HG02678 (cell line): Measurements from ENCODE around the gene SPATS2.

Experiments
- ATAC-seq: cut with Tn5 transposase; IDR thresholded peaks from one replicate; pipeline ENCODE4 v1.9.1; 2021; ENCODE audit warnings: mild to moderate bottlenecking, moderate library complexity; ENCODE audit not compliant: unreplicated experiment

Gene SPATS2

GRCh38 chr12:49461221-49461620 is 94.0 kb downstream of the SPATS2 start:
- no peak for ATAC-seq

GRCh38 chr12:49462083-49462744 is 95.0 kb downstream of the SPATS2 start:
- no peak for ATAC-seq

DNA sequence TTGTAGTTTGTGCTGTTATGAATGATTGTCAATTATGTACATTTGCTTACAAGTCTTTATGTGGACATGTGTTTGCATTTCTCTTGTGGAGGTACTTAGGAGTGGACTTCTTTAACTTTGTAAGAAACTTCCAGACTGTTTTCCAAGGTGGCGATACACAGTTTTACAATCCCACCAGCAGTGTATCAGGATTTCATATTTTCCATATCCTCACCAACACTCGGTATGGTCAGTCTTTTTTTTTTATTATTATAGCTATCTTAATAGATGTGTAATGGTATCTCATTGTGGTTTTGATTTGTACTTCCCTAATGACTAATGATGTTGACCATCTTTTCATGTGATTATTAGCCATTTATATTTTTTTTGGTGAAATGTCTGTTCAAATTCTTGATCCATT is 97.9 kb downstream of the SPATS2 start:
- ATAC-seq, result no peak

- ATAC-seq, result no peak
These were observed 103.7 kb downstream of the SPATS2 start for GRCh38 chr12:49470986-49471385.

GRCh38 chr12:49471557-49471956 is 104.3 kb downstream of the SPATS2 start:
- ATAC-seq, result no peak

GRCh38 chr12:49476091-49476490 is 108.8 kb downstream of the SPATS2 start:
- ATAC-seq, result no peak

DNA sequence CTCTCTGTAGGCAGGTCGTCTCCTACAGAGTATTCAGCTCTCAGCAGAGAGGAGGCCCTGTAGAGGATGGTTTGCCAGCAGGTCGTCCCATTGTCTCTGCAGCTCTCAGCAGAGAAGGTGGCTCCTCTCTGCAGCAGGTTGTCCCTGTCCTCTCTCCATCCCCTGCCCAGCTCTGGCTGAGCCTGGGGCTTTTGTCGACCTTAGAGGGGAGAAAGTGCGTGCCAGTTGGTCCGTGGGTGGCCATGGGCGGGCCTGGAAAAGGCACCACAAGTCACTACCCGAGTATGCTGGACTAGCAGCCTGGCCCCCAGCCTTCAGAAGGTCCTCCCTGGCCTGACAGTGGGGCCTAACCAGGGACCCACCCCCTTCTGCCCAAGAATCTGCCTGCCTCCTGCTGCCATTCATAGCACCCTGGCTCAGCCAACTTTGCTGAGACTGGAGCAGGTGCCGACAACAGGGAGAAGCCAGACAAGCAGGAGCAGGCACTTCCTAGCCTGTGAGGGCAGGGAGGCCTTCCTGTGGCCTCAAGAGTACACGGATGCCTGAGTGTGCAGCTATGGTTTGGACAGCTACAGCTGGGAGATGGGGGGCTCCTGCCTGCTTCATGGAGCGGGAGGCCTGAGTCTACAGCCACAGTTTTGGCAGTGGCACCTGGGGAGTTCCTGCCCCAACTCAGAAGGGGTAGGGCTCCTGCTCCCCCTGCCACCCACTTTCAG is 111.8 kb downstream of the SPATS2 start:
- ATAC-seq, result no peak

- ATAC-seq, result no peak
These were observed 115.1 kb downstream of the SPATS2 start for GRCh38 chr12:49482095-49483051.

DNA sequence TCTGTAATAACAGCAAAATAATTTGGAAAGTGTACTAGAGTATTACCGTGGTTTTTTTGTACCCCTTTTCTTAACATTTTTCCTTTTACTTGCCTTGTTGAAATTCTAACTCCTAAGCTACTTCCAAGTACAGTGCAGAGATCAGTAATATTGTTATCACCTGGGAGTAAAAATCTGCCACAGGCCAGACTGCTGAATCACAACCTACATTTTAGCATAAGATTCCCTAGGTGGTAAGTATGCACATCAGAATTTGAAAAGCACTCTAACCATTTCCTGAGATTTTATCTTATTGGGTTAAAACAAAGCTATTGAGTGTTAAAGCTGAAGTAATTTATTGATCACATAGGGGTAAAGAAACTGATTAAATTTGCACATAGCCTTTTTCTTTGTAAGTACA is 116.4 kb downstream of the SPATS2 start:
- no peak for ATAC-seq

DNA sequence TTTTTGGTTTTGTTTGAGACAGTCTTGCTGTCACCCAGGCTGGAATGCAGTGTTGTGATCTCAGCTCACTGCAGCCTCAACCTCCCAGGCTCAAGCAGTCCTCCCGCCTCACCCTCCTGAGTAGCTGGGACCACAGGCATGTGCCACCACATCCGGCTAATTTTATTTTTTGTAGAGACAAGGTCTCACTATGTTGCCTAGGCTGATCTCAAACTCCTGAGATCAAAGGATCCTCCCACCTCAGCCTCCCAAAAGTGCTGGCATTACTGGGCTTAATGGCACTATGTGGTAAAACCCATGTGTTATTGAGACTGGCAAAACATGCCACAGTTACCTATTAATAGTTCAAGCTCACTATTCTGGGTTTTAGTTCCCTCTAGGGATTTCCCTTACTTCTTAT is 120.3 kb downstream of the SPATS2 start:
- no peak for ATAC-seq

DNA sequence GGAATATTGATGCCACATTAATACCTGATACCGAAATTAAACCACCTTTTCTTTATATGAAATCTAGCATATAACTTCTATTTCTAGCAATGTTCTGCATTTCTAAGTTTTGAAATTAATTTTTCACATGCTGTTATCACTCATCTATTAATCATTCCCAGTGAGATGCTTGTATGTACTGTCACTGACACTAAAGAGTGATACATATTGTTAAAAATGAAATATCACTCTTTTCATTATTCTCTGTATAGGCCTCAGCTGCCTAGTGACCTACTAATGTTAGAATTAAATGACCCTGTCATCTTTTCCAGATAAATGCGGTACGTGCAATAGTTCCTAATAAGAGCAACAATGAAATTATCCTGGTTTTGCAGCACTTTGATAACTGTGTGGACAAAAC is 121.9 kb downstream of the SPATS2 start:
- ATAC-seq, result no peak

DNA sequence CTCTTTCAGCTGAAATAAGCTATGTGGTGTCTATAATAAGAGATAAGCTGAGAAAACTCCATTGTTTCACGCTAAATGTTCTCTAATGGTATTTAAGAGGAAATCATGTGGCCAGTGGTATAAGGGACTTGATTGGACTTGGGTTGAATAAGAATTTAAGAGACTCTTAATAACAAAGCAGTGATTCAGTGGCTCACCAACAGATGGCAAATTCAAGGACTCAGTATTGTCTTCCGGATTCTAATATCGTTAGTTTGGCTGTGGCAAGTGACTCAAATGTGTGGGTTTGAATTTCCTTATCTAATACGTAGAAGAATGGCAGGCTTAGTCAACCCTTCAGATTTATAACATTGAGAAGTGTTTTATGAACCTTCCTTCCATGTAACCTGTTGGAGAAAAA is 122.5 kb downstream of the SPATS2 start:
- ATAC-seq, result no peak

- ATAC-seq, result no peak
These were observed 124.6 kb downstream of the SPATS2 start for GRCh38 chr12:49491823-49492222.

- no peak for ATAC-seq
These were observed 126.6 kb downstream of the SPATS2 start for GRCh38 chr12:49493900-49494299.

DNA sequence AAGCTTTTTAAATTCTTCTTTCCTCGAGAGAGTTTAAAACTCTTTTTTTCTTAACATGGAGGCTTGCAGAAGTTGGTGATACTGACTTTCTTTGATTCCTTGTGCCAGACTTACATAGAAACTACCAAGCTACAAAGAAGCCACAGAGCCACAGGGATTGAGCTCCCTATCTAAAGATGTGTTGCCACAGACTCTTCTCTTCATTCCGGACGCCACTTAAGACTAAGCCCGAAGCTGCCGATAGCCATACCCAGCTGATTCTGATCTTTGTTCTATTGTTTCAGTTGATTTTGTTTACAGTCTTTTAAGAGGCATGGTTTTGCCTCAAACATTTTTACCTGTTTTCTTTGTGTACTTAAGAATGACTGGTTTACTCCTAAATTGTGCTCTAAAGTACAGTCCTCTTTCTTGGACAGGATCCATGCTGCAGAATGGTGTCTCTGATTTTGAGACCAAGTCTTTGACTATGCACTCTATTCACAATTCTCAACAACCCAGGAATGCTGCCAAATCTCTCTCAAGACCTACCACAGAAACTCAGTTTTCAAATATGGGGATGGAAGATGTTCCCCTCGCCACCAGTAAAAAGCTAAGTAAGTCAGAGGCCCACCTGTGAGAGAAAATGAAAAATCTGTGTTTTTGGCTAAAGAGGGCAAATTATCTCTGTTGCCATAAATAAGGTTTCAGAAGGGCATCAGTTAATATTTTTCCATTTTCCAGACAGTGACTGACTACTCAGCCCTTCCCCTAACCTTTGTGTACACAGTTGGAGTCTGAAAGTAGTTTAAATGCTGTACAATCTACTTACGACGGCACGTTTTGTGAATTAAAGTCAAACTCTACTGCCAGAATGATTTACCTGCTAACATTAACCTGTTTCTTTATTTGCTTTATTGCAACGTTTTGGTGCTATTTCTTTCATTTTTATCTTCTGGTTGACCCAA is 129.4 kb downstream of the SPATS2 start:
- no peak for ATAC-seq

GRCh38 chr12:49501895-49502294 is 134.6 kb downstream of the SPATS2 start:
- ATAC-seq, result no peak

DNA sequence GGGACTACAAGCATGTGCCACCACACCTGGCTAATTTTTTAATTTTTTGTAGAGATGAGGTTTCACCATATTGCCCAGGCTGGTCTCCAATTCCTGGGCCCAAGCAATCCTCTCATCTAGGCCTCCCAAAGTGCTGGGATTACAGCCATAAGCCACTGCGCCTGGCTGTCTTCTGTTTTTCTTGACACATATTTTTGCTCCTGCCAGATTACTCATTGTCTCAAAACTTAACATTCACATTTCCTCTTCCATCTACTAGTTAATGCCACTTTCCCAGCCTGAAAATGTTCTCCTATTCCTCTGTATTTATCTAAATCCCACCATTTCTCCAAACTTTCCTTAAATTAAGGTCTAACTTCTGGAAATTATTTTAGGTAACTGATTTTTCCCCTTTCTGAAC is 135.3 kb downstream of the SPATS2 start:
- ATAC-seq, result no peak

DNA sequence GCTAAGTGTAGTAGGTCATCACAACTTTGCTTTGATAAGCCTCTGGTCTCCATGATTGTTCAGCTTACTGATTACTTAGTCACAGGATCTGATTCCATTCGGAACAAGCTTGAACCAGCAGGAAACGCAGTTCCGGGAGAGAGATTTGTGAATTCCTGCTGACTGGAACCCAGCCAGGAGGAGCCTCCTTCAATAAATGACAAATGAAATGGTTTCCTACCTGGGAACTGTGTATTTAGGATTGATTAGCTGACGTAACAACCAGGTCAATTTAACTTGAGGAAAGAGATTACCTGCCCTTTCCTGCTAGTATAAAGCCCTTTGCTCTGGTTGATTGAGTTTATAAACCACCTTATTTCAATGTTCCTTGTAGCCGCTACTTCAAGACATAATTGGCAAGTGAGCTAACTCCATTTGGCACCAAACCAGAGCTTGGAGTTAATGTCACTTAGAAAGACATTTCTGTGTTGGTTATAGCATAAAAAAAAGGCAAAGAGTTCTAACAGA is 136.5 kb downstream of the SPATS2 start:
- ATAC-seq, result no peak

DNA sequence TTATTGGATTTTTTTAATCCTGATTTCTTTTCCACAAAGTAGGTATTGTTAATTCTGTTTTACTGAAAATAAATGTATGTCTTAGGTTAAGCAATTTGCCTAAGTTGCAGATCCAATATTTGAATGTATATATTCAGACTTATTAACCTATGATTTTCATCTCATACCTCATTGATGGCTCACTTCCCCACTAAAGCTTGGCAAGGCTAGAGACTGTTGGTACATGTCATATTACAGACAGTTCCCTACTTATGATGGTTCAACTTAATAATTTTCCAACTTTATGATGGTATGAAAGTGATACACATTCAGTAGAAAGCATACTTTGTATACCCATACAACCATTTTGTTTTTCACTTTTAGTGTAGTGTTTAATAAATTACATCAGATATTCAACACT is 138.4 kb downstream of the SPATS2 start:
- no peak for ATAC-seq

DNA sequence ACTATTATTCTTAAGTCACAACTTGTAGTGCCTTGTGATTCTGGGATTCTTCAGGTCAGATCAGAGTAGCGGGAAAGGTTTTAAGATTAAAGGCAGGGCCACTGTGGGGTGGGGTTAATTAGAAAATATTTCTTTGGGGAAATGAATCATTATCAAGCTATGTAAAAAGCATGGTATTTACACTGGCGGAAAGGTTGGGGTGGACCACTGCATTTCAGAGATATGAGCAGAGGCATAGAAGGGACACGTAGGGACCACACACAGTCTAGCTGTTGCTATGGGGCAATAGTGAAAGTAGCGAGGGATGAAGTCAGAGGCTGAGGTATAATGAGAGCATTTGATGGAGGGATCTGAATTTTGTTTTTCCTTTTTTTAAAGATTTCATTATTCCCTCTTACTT is 139.9 kb downstream of the SPATS2 start:
- ATAC-seq, result no peak
